Panc1 (cell line): ENCODE data around the gene TMEM63B. TPM values are rescaled to one million over a fixed set of nuclear protein-coding genes. Genes with fewer than 3 reads are reported as not detected.

Source experiments
- ATAC-seq: fragments of 200-7000 bp; cut with Tn5 transposase; 2 replicates; pipeline ENCODE4 v1.9.1; 2020; ENCODE audit warnings: mild to moderate bottlenecking, moderate library complexity
- BruUV-seq: library from RNA; stranded (reverse); fragments of 400-500 nt; replicated peaks from 2 replicates; lab custom pipeline; 2021; lab: Mats Ljungman, UMichigan
- CTCF ChIA-PET: fragments of 300-600 bp; sonication (Branson Sonifier 250); formaldehyde crosslinking; loops from one replicate; lab custom pipeline; 2022; ENCODE audit warnings: antibody characterized with exemption; lab: Charles Lee
- POLR2A ChIA-PET: fragments of 300-600 bp; sonication (Branson Sonifier 250); formaldehyde crosslinking; loops from one replicate; lab custom pipeline; 2022; ENCODE audit warnings: antibody characterized with exemption; lab: Charles Lee
- DNase-seq: peaks from one replicate; pipeline ENCODE4 v3.0.0-alpha.2; 2010; ENCODE audit warnings: low read depth, low spot score
- H3K27ac ChIP-seq: 2 replicates; pipeline ENCODE4 v1.5.1; 2011; ENCODE audit warnings: mild to moderate bottlenecking, low read length, inconsistent platforms
- H3K27me3 ChIP-seq: fragments of 200-500 bp; sonication (Bioruptor generic); 2 replicates; pipeline ENCODE4 v1.6.0; 2014; ENCODE audit warnings: low read length, inconsistent platforms; ENCODE audit not compliant: control insufficient read depth, insufficient read depth
- H3K36me3 ChIP-seq: fragments of 200-500 bp; sonication (Bioruptor generic); 2 replicates; pipeline ENCODE4 v1.5.1; 2014; ENCODE audit warnings: inconsistent platforms, mild to moderate bottlenecking, low read length, moderate library complexity; ENCODE audit not compliant: control insufficient read depth, insufficient read depth
- H3K4me1 ChIP-seq: 2 replicates; pipeline ENCODE4 v1.5.1; 2011; ENCODE audit warnings: inconsistent platforms, mild to moderate bottlenecking, low read length, moderate library complexity; ENCODE audit not compliant: control insufficient read depth, insufficient read depth
- H3K4me3 ChIP-seq, 2 experiments: 2 replicates each; pipeline ENCODE4 v1.5.1; 2011 to 2012; ENCODE audit warnings: low read depth in 2 of 2, low read length in 2 of 2, mild to moderate bottlenecking in 2 of 2, inconsistent platforms in 1 of 2, moderate library complexity in 1 of 2
- H3K9me3 ChIP-seq: fragments of 200-500 bp; sonication (Bioruptor generic); 2 replicates; pipeline ENCODE4 v1.5.1; 2014; ENCODE audit warnings: low read depth, mild to moderate bottlenecking, inconsistent platforms, low read length, moderate library complexity; ENCODE audit not compliant: control insufficient read depth, insufficient read depth
- CTCF ChIP-seq: fragments of 450-650 bp; IDR thresholded peaks from 2 replicates; pipeline ENCODE4 v1.5.1; 2017; ENCODE audit warnings: mild to moderate bottlenecking
- POLR2AphosphoS5 ChIP-seq: IDR thresholded peaks from 2 replicates; pipeline ENCODE4 v1.6.1; 2012; ENCODE audit warnings: mild to moderate bottlenecking, low read depth, low read length, moderate library complexity
- SIN3A ChIP-seq: IDR thresholded peaks from 2 replicates; pipeline ENCODE4 v1.6.1; 2012; ENCODE audit warnings: low read depth, mild to moderate bottlenecking, low read length, moderate library complexity, borderline replicate concordance; ENCODE audit not compliant: insufficient read depth
- TCF7L2 ChIP-seq: IDR thresholded peaks from 2 replicates; pipeline ENCODE4 v1.6.1; 2011; ENCODE audit warnings: mild to moderate bottlenecking, low read depth, low read length, inconsistent platforms
- in situ Hi-C: cut with HindIII; loops from 2 replicates; pipeline ENCODE4 v1.10.0; 2016; ENCODE audit warnings: low sequenced_read_pairs, low pct_unique_long_range_greater_than_20kb
- intact Hi-C: fragments of 100-400 bp; cut with micrococcal nuclease; formaldehyde crosslinking; loops from one replicate; pipeline ENCODE4 v1.10.0; 2022; ENCODE audit not compliant: unreplicated experiment
- total RNA-seq: library from RNA; stranded (reverse); gene quantifications from one replicate; pipeline ENCODE4 v1.2.1, GENCODE V29; 2021; ENCODE audit not compliant: unreplicated experiment
- TF ChIP-seq, protein P1 (sequence below), 2 experiments: IDR thresholded peaks; 2 replicates each; pipeline ENCODE4 v1.6.1; 2011 to 2012; ENCODE audit warnings: low read depth in 2 of 2, control low read depth in 1 of 2, low read length in 1 of 2, mild to moderate bottlenecking in 1 of 2, moderate library complexity in 1 of 2; ENCODE audit not compliant: insufficient read depth in 1 of 2

The TMEM63B gene
- total RNA-seq, 1 experiment from 2014 or later, result 54.1 TPM

- no peaks in the 10 kb centered on the region for H3K4me1 ChIP-seq
- ATAC-seq (no peak), DNase-seq (no peak)
- ChIA-PET CTCF (no interaction called here), POLR2A (no interaction called here)
- H3K27ac ChIP-seq, result no peak overlapping the region
- intact Hi-C loops (loop anchor here (5.0 kb wide), 1 partner anchor 130 kb away; no protein-coding TSS in a partner anchor), in situ Hi-C loops (no loop called here)
- H3K36me3 ChIP-seq, result no peaks in the 10 kb centered on the region
- H3K9me3 ChIP-seq, result no peaks in the 10 kb centered on the region
- H3K27me3 ChIP-seq, result no peaks in the 10 kb centered on the region
- H3K4me3 ChIP-seq, result no peak overlapping the region
- BruUV-seq, result no TSS peak
- TF ChIP-seq, protein P1, sequence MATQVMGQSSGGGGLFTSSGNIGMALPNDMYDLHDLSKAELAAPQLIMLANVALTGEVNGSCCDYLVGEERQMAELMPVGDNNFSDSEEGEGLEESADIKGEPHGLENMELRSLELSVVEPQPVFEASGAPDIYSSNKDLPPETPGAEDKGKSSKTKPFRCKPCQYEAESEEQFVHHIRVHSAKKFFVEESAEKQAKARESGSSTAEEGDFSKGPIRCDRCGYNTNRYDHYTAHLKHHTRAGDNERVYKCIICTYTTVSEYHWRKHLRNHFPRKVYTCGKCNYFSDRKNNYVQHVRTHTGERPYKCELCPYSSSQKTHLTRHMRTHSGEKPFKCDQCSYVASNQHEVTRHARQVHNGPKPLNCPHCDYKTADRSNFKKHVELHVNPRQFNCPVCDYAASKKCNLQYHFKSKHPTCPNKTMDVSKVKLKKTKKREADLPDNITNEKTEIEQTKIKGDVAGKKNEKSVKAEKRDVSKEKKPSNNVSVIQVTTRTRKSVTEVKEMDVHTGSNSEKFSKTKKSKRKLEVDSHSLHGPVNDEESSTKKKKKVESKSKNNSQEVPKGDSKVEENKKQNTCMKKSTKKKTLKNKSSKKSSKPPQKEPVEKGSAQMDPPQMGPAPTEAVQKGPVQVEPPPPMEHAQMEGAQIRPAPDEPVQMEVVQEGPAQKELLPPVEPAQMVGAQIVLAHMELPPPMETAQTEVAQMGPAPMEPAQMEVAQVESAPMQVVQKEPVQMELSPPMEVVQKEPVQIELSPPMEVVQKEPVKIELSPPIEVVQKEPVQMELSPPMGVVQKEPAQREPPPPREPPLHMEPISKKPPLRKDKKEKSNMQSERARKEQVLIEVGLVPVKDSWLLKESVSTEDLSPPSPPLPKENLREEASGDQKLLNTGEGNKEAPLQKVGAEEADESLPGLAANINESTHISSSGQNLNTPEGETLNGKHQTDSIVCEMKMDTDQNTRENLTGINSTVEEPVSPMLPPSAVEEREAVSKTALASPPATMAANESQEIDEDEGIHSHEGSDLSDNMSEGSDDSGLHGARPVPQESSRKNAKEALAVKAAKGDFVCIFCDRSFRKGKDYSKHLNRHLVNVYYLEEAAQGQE (IDR thresholded peaks at IDR 0.05; ENCODE audit: insufficient read depth in 1 of 2, low read depth in 2 of 2, low read length in 1 of 2), result no peak
- TF ChIP-seq TCF7L2, result no peak
- TF ChIP-seq CTCF, result no peak
Measured at GRCh38 chr6:44101832-44102231, 25.5 kb upstream of the TMEM63B start.

- ChIA-PET POLR2A (no interaction called here), CTCF (no interaction called here)
- intact Hi-C loops, result loop anchor here (5.0 kb wide), 1 partner anchor 130 kb away; no protein-coding TSS in a partner anchor
- BruUV-seq, result no TSS peak
- Histone ChIP-seq H3K9me3 (no peaks in the 10 kb centered on the region), H3K36me3 (no peaks in the 10 kb centered on the region), H3K27ac (no peak overlapping the region), H3K4me1 (no peaks in the 10 kb centered on the region), H3K27me3 (no peaks in the 10 kb centered on the region), H3K4me3 (no peak overlapping the region)
- no peak for DNase-seq
- no peak for ATAC-seq
- no peak for TF ChIP-seq TCF7L2
- no peak for TF ChIP-seq POLR2AphosphoS5
- no peak for TF ChIP-seq SIN3A
- TF ChIP-seq CTCF, result no peak
- TF ChIP-seq, protein P1 (IDR thresholded peaks at IDR 0.05; ENCODE audit: insufficient read depth in 1 of 2, low read depth in 2 of 2, low read length in 1 of 2), result no peak
- in situ Hi-C loops, result no loop called here
Measured at GRCh38 chr6:44102527-44102926, 24.8 kb upstream of the TMEM63B start.
